Astrocyte of the spinal cord (primary cell): ENCODE measurements around the gene METTL5.
"Not testable (repeated sequence)": the region's sequence is repeated elsewhere in the genome, so short reads cannot be mapped to it uniquely, and the experiment has no call there.

Source experiments
- DNase-seq: peaks from one replicate; pipeline ENCODE4 v3.0.0; 2011; ENCODE audit warnings: low read depth, low spot score
- H3K4me3 ChIP-seq: 2 replicates; pipeline ENCODE4 v1.5.1; 2011; ENCODE audit warnings: low read depth, mild to moderate bottlenecking, low read length, moderate library complexity
- CTCF ChIP-seq: IDR thresholded peaks from 2 replicates; pipeline ENCODE4 v1.5.1; 2012; ENCODE audit warnings: low read depth, mild to moderate bottlenecking, low read length, inconsistent platforms
- in situ Hi-C: cut with HindIII; loops from 2 replicates; pipeline ENCODE4 v1.10.0; 2017; ENCODE audit warnings: low sequenced_read_pairs

Gene METTL5

GRCh38 chr2:169845016-169845415, 20.3 kb upstream of the METTL5 start:
- TF ChIP-seq CTCF: no peak
- no peak for DNase-seq
- in situ Hi-C loops: no loop called here
- no peak overlapping the region for H3K4me3 ChIP-seq

GRCh38 chr2:169841625-169842024, 16.9 kb upstream of the METTL5 start:
- H3K4me3 ChIP-seq, DNase-seq, in situ Hi-C loops: not testable (repeated sequence)

GRCh38 chr2:169840747-169841142, 16.0 kb upstream of the METTL5 start:
- DNase-seq: no peak
- in situ Hi-C loops: no loop called here
- TF ChIP-seq CTCF: no peak
- H3K4me3 ChIP-seq: no peak overlapping the region

GRCh38 chr2:169839954-169840746, 15.4 kb upstream of the METTL5 start:
- DNase-seq: no peak
- in situ Hi-C loops: no loop called here
- no peak overlapping the region for H3K4me3 ChIP-seq
- no peak for TF ChIP-seq CTCF

- no peak overlapping the region for H3K4me3 ChIP-seq
- DNase-seq: no peak
- TF ChIP-seq CTCF: no peak
- in situ Hi-C loops: no loop called here
Measured at GRCh38 chr2:169838743-169839489, 14.2 kb upstream of the METTL5 start.

GRCh38 chr2:169834401-169834800, 9.7 kb upstream of the METTL5 start:
- no peak for TF ChIP-seq CTCF
- H3K4me3 ChIP-seq: no peak overlapping the region
- DNase-seq: no peak
- in situ Hi-C loops: no loop called here
